ENCODE data around the gene PPM1D. TPM values are rescaled to one million over a fixed set of nuclear protein-coding genes. Genes with fewer than 3 reads are reported as not detected.
A peak's percentile ranks its signal among the peaks of the same experiment; 100 is the strongest.

PPM1D gene
- total and polyA plus RNA-seq, 2 of the 13 experiments (the other 11 are each of a cell fraction or from before 2014, with no cell fraction given): 8.0 to 26.2 TPM

DNA sequence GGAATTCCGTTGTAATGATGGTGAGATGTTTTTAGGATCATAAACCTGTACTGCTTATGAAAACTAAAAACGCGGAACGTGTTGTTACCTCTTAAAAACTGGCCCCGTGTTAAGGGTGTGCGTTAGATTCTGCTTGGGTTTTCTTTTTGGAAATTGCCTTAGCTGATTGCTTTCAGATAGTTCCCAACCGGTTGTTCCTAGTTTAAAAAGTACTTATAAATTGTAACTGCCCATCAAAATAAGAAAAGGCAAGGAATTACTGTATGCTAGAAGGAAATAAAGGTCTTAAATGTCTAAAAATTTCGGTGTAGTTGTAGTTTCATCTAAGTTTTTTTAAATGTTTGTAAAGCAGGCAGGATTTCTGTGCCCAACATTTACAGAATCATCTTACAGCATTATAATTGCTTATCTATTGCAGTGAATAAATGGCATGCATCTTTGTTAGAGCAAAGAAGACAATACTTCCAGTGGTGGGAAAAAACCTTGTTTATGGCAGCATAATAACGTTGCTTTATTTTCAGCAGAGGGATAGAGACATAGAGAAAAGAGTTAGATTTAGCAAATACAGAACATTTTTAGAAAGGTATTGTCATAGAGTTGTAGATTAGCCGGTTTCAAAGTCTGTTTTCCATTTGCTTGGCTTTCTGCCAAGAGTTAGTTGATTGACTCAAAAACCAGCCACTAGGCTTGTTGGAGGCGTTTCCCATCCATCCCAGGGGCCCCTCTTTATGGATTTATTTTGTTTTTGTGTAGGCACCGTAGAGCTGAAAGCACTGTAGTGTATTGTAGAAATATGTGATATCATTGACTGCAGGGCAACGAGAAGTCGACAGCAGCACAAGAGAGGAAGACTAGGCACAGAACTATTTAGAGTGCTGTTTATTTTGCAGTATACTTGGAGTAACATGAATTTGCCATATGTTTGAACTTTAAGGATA lies 1.7 kb downstream of the PPM1D start (continued):
- TF ChIP-seq ZNF530 (CRISPR knock-in tag; IDR thresholded peaks at IDR 0.05; ENCODE audit: low read depth) (no peak), ZSCAN25 (CRISPR knock-in tag; IDR thresholded peaks at IDR 0.05) (peak; percentile 54; the same call in 1 of the 2 replicates), PLRG1 (conservative IDR thresholded peaks at IDR 0.05) (no peak), ZFP36L1 (CRISPR knock-in tag; IDR thresholded peaks at IDR 0.05) (peak; percentile 25), ZNF761 (CRISPR knock-in tag; conservative IDR thresholded peaks at IDR 0.05) (no peak), ZBTB42 (CRISPR knock-in tag; IDR thresholded peaks at IDR 0.05) (no peak), RARG (CRISPR knock-in tag; IDR thresholded peaks at IDR 0.05; ENCODE audit: low read depth) (no peak), XRCC5 (optimal IDR thresholded peaks at IDR 0.05; ENCODE audit: low read length) (no peak), SOX5 (CRISPR knock-in tag; IDR thresholded peaks at IDR 0.05; ENCODE audit: borderline replicate concordance) (peak; percentile 39; the same call in 1 of the 2 replicates), ATF7-NPFF (CRISPR knock-in tag; IDR thresholded peaks at IDR 0.05; ENCODE audit: low read depth) (no peak), RXRB (CRISPR knock-in tag; IDR thresholded peaks at IDR 0.05; ENCODE audit: borderline replicate concordance) (peak; percentile 24; the same call in 1 of the 2 replicates), NR2F2 (IDR thresholded peaks at IDR 0.05; ENCODE audit: borderline replicate concordance, low read depth) (no peak), ZNF766 (CRISPR knock-in tag; IDR thresholded peaks at IDR 0.05; ENCODE audit: borderline replicate concordance) (no peak), HMGA1 (CRISPR knock-in tag; conservative IDR thresholded peaks at IDR 0.05) (no peak), ZSCAN9 (CRISPR knock-in tag; IDR thresholded peaks at IDR 0.05; ENCODE audit: borderline replicate concordance) (no peak), ZNF790 (CRISPR knock-in tag; IDR thresholded peaks at IDR 0.05; ENCODE audit: borderline replicate concordance) (no peak), ZNF317 (CRISPR knock-in tag; IDR thresholded peaks at IDR 0.05) (0 out of 2 replicates have a peak, but pooled peaks have one; percentile 37), KDM3A (CRISPR knock-in tag; IDR thresholded peaks at IDR 0.05; ENCODE audit: low read depth) (no peak), ADNP (CRISPR knock-in tag; IDR thresholded peaks at IDR 0.05) (no peak), ZNF883 (CRISPR knock-in tag; IDR thresholded peaks at IDR 0.05; ENCODE audit: not compliant biosample characterization) (no peak), ZNF3 (CRISPR knock-in tag; IDR thresholded peaks at IDR 0.05) (peak; percentile 97)
- TF ChIP-seq, protein P1, sequence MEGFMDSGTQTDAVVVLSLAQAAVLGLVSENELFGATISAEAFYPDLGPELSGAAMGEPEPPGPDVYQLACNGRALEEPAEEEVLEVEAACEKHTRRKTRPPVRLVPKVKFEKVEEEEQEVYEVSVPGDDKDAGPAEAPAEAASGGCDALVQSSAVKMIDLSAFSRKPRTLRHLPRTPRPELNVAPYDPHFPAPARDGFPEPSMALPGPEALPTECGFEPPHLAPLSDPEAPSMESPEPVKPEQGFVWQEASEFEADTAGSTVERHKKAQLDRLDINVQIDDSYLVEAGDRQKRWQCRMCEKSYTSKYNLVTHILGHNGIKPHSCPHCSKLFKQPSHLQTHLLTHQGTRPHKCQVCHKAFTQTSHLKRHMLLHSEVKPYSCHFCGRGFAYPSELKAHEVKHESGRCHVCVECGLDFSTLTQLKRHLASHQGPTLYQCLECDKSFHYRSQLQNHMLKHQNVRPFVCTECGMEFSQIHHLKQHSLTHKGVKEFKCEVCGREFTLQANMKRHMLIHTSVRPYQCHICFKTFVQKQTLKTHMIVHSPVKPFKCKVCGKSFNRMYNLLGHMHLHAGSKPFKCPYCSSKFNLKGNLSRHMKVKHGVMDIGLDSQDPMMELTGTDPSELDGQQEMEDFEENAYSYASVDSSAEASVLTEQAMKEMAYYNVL (CRISPR knock-in tag; IDR thresholded peaks at IDR 0.05; ENCODE audit: borderline replicate concordance): no peak
- TF ChIP-seq, protein P2, sequence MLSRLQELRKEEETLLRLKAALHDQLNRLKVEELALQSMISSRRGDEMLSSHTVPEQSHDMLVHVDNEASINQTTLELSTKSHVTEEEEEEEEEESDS (CRISPR knock-in tag; IDR thresholded peaks at IDR 0.05; ENCODE audit: borderline replicate concordance): no peak
- TF ChIP-seq, protein P3, sequence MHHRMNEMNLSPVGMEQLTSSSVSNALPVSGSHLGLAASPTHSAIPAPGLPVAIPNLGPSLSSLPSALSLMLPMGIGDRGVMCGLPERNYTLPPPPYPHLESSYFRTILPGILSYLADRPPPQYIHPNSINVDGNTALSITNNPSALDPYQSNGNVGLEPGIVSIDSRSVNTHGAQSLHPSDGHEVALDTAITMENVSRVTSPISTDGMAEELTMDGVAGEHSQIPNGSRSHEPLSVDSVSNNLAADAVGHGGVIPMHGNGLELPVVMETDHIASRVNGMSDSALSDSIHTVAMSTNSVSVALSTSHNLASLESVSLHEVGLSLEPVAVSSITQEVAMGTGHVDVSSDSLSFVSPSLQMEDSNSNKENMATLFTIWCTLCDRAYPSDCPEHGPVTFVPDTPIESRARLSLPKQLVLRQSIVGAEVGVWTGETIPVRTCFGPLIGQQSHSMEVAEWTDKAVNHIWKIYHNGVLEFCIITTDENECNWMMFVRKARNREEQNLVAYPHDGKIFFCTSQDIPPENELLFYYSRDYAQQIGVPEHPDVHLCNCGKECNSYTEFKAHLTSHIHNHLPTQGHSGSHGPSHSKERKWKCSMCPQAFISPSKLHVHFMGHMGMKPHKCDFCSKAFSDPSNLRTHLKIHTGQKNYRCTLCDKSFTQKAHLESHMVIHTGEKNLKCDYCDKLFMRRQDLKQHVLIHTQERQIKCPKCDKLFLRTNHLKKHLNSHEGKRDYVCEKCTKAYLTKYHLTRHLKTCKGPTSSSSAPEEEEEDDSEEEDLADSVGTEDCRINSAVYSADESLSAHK (CRISPR knock-in tag; IDR thresholded peaks at IDR 0.05; ENCODE audit: borderline replicate concordance): no peak
- TF ChIP-seq, protein P4, sequence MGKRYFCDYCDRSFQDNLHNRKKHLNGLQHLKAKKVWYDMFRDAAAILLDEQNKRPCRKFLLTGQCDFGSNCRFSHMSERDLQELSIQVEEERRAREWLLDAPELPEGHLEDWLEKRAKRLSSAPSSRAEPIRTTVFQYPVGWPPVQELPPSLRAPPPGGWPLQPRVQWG (CRISPR knock-in tag; IDR thresholded peaks at IDR 0.05; ENCODE audit: borderline replicate concordance, low read depth): no peak
- TF ChIP-seq, protein P5, sequence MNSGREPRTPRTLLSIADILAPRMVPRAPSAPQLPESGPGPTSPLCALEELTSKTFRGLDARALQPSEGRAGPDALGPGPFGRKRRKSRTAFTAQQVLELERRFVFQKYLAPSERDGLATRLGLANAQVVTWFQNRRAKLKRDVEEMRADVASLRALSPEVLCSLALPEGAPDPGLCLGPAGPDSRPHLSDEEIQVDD (CRISPR knock-in tag; IDR thresholded peaks at IDR 0.05; ENCODE audit: borderline replicate concordance): no peak

All from HepG2 (cell line).